K562 (cell line): ENCODE measurements around the gene SOX12. TPM values are rescaled to one million over a fixed set of nuclear protein-coding genes. Genes with fewer than 3 reads are reported as not detected.

Experiments used
- ATAC-seq: fragments of 200-7000 bp; cut with Tn5 transposase; 3 replicates; pipeline ENCODE4 v1.9.1; 2020; ENCODE audit warnings: moderate library complexity
- BruUV-seq: library from RNA; stranded (reverse); fragments of 400-500 nt; replicated peaks from 2 replicates; lab custom pipeline; 2021; lab: Mats Ljungman, UMichigan
- CTCF ChIA-PET: fragments of 300-600 bp; formaldehyde crosslinking; extraction: SDS; loops from one replicate; lab custom pipeline; 2021; ENCODE audit warnings: low intra/inter-chr PET ratio; lab: Yijun Ruan, JAX
- POLR2A ChIA-PET: fragments of 300-600, 350-650 bp; sonication (Branson Sonifier 250); formaldehyde crosslinking; extraction: SDS; loops from one replicate; lab custom pipeline; 2021; ENCODE audit warnings: antibody characterized with exemption, inconsistent platforms; lab: Yijun Ruan, JAX
- DNase-seq, 4 experiments: peaks; one replicate each; pipeline versions ENCODE4 v3.0.0 to v3.0.0-alpha.2; 2011 to 2018; ENCODE audit warnings: low spot score in 3 of 4, mixed read lengths in 3 of 4; ENCODE audit errors: extremely low read depth in 1 of 4
- FAIRE-seq: peaks from 2 replicates; lab custom pipeline; 2011; peaks lifted over from hg19 to GRCh38; lab: Jason Lieb, UNC
- H2AFZ ChIP-seq: 2 replicates; pipeline ENCODE4 v1.6.0; 2011; ENCODE audit warnings: low read depth, low read length, control low read depth, inconsistent platforms
- H3K27ac ChIP-seq: fragments of 200-600 bp; 3 replicates; pipeline ENCODE4 v1.8.0; 2011; ENCODE audit warnings: low read depth, mild to moderate bottlenecking, control low read depth, inconsistent platforms, low read length, moderate library complexity, mixed read lengths; ENCODE audit errors: extremely low read depth
- H3K27me3 ChIP-seq, 2 experiments: fragments of 300-600 bp in 1 of 2; 2 replicates in 1 of 2; 3 replicates in 1 of 2; pipeline versions ENCODE4 v1.6.0 to v1.8.0; 2011; ENCODE audit warnings: inconsistent platforms in 2 of 2, low read length in 2 of 2, mild to moderate bottlenecking in 1 of 2, mixed read lengths in 1 of 2, moderate library complexity in 1 of 2; ENCODE audit not compliant: control insufficient read depth in 2 of 2, insufficient read depth in 2 of 2
- H3K36me3 ChIP-seq: fragments of 300-600 bp; 3 replicates; pipeline ENCODE4 v1.8.0; 2011; ENCODE audit warnings: mild to moderate bottlenecking, low read length, inconsistent platforms; ENCODE audit not compliant: control insufficient read depth, insufficient read depth
- H3K4me1 ChIP-seq, 2 experiments: fragments of 200-600 bp in 1 of 2; replicated peaks in 1 of 2; 2 replicates in 1 of 2; 3 replicates in 1 of 2; pipeline versions ENCODE4 v1.5.1 to v1.8.0; 2011; ENCODE audit warnings: inconsistent platforms in 2 of 2, low read length in 2 of 2, mild to moderate bottlenecking in 1 of 2, mixed read lengths in 1 of 2, moderate library complexity in 1 of 2; ENCODE audit not compliant: control insufficient read depth in 2 of 2, insufficient read depth in 2 of 2
- H3K4me2 ChIP-seq: 2 replicates; pipeline ENCODE4 v1.6.1; 2011; ENCODE audit warnings: low read length, control low read depth, inconsistent platforms, mixed read lengths; ENCODE audit not compliant: insufficient read depth
- H3K4me3 ChIP-seq: fragments of 200-600 bp; sonication (generic), shearing (Covaris generic); 2 replicates; pipeline ENCODE4 v1.5.1; 2016; ENCODE audit warnings: control low read depth, inconsistent platforms
- H3K79me2 ChIP-seq: fragments of 200-600 bp; 3 replicates; pipeline ENCODE4 v1.8.0; 2011; ENCODE audit warnings: low read length, inconsistent platforms; ENCODE audit not compliant: control insufficient read depth, insufficient read depth
- H3K9ac ChIP-seq, 2 experiments: 2 replicates each; pipeline versions ENCODE4 v1.6.0 to v1.6.1; 2011; ENCODE audit warnings: low read depth in 2 of 2, low read length in 2 of 2, control low read depth in 1 of 2, inconsistent platforms in 1 of 2, mild to moderate bottlenecking in 1 of 2, mixed read lengths in 1 of 2; ENCODE audit not compliant: insufficient read depth in 1 of 2
- H3K9me1 ChIP-seq: one replicate; pipeline ENCODE4 v1.6.0; 2011; ENCODE audit warnings: inconsistent platforms, mild to moderate bottlenecking, low read length, moderate library complexity; ENCODE audit not compliant: control insufficient read depth, insufficient read depth
- H3K9me3 ChIP-seq: replicated peaks from 2 replicates; pipeline ENCODE4 v1.5.1; 2011; ENCODE audit warnings: low read depth, low read length, inconsistent platforms; ENCODE audit not compliant: control insufficient read depth, insufficient read depth
- H4K20me1 ChIP-seq: replicated peaks from 2 replicates; pipeline ENCODE4 v1.6.1; 2011; ENCODE audit warnings: low read length, inconsistent platforms, mixed read lengths; ENCODE audit not compliant: control insufficient read depth, insufficient read depth
- CREB3 ChIP-seq: fragments of 450-650 bp; conservative IDR thresholded peaks from 2 replicates; pipeline ENCODE4 v1.6.1; 2016; ENCODE audit warnings: missing genetic modification characterization, low read depth, mild to moderate bottlenecking, missing compliant biosample characterization, moderate library complexity
- DEAF1 ChIP-seq: fragments of 450-650 bp; formaldehyde crosslinking; IDR thresholded peaks from 2 replicates; pipeline ENCODE4 v1.4.0; 2020; ENCODE audit warnings: mild to moderate bottlenecking, moderate library complexity
- HSF4 ChIP-seq: fragments of 250-450 bp; sonication (Bioruptor Pico); IDR thresholded peaks from 2 replicates; pipeline ENCODE4 v2.1.2; 2022; ENCODE audit warnings: mild to moderate bottlenecking, moderate library complexity, borderline replicate concordance
- POLR2AphosphoS5 ChIP-seq: IDR thresholded peaks from 2 replicates; pipeline ENCODE4 v1.6.1; 2011; ENCODE audit warnings: mild to moderate bottlenecking, low read depth, low read length, moderate library complexity; ENCODE audit not compliant: control insufficient read depth, insufficient read depth
- TGIF2 ChIP-seq: sonication (generic); formaldehyde crosslinking; IDR thresholded peaks from 2 replicates; pipeline ENCODE4 v1.8.1; 2022; ENCODE audit warnings: mild to moderate bottlenecking, missing genetic modification reagents, moderate library complexity
- USF1 ChIP-seq: sonication (generic); formaldehyde crosslinking; IDR thresholded peaks from 2 replicates; pipeline ENCODE4 v1.9.0; 2022; ENCODE audit warnings: mild to moderate bottlenecking, missing genetic modification reagents
- YY1 ChIP-seq, 3 experiments: IDR thresholded peaks; 2 replicates each; pipeline ENCODE4 v1.6.1; 2011; ENCODE audit warnings: low read length in 2 of 3, mild to moderate bottlenecking in 2 of 3, moderate library complexity in 2 of 3, borderline replicate concordance in 1 of 3, control low read depth in 1 of 3, low read depth in 1 of 3; ENCODE audit not compliant: insufficient read depth in 3 of 3, insufficient replicate concordance in 2 of 3, control insufficient read depth in 1 of 3, insufficient read length in 1 of 3; ENCODE audit errors: extremely low read depth in 1 of 3
- ZC3H4 ChIP-seq: sonication (generic); formaldehyde crosslinking; IDR thresholded peaks from 2 replicates; pipeline ENCODE4 v1.9.0; 2021; ENCODE audit warnings: missing genetic modification reagents, borderline replicate concordance
- ZNF41 ChIP-seq: fragments of 250-450 bp; sonication (Bioruptor Pico); conservative IDR thresholded peaks from 2 replicates; pipeline ENCODE4 v1.4.0; 2020; ENCODE audit warnings: mild to moderate bottlenecking
- WGBS: fragments of 100-300 bp; shearing (Covaris generic); methylation state at CpG from one replicate; pipeline ENCODE4 v1.1.6; 2016; ENCODE audit warnings: low coverage, mixed read lengths; ENCODE audit not compliant: insufficient coverage; ENCODE audit errors: missing lambda C conversion rate; 5-methylcytosine and 5-hydroxymethylcytosine counted together
- in situ Hi-C: fragments of 300-500 bp; cut with MboI; formaldehyde crosslinking; loops from 4 replicates; pipeline ENCODE4 v1.15.0; 2018; ENCODE audit warnings: inconsistent platforms, mixed read lengths
- intact Hi-C: fragments of 100-400 bp; cut with micrococcal nuclease; formaldehyde crosslinking; loops from 2 replicates; pipeline ENCODE4 v1.14.2; 2022
- polyA plus RNA-seq, 8 experiments: library from polyadenylated mRNA; depleted of rRNA in 4 of 8; stranded (reverse) in 5 of 8; unstranded in 3 of 8; fragments of >200 nt; fragmentation: Nextera tagmentation in 2 of 8; fragmentation: Illumina TruSeq in 1 of 8; extraction: Ambion mirVana in 2 of 8; extraction: Trizol in 1 of 8; gene quantifications; 2 replicates each; pipeline versions ENCODE4 v1.2.1 to v1.2.3, GENCODE V29; 2011 to 2014; ENCODE audit warnings: inconsistent platforms in 1 of 8, missing spikeins in 1 of 8
- total RNA-seq, 7 experiments: library from RNA; depleted of rRNA in 6 of 7; stranded (reverse); fragments of >200 nt in 6 of 7; fragmentation: Illumina TruSeq in 2 of 7; extraction: Trizol in 2 of 7; gene quantifications; 2 replicates each; pipeline versions ENCODE4 v1.2.1 to v1.2.3, GENCODE V29; 2011 to 2021; ENCODE audit warnings: low replicate concordance in 1 of 7

SOX12 gene
- total and polyA plus RNA-seq, 9 of the 15 experiments (the other 6 are each of a cell fraction or from before 2014, with no cell fraction given), result 0.42 to 26.3 (median 2.6) TPM

- intact Hi-C loops, result no loop called here
- TF ChIP-seq CREB3 (tag), result no peak
- TF ChIP-seq HSF4 (CRISPR knock-in tag), result no peak
- TF ChIP-seq POLR2AphosphoS5, result no peak
- no peak for TF ChIP-seq TGIF2 (CRISPR knock-in tag)
- TF ChIP-seq ZNF41 (CRISPR knock-in tag), result no peak
- no peak for TF ChIP-seq YY1 (IDR thresholded peaks at IDR 0.05; ENCODE audit: borderline replicate concordance in 1 of 3, control insufficient read depth in 1 of 3, extremely low read depth in 1 of 3, insufficient read depth in 3 of 3, insufficient read length in 1 of 3, insufficient replicate concordance in 2 of 3, low read depth in 1 of 3, low read length in 2 of 3)
- TF ChIP-seq USF1 (CRISPR knock-in tag), result no peak
- no peak for TF ChIP-seq ZC3H4 (CRISPR knock-in tag)
- TF ChIP-seq DEAF1, result no peak
- no peak overlapping the region for H3K4me3 ChIP-seq
- ChIA-PET POLR2A (no interaction called here), CTCF (no interaction called here)
- H3K27me3 ChIP-seq, result no peaks in the 10 kb centered on the region
- in situ Hi-C loops, result no loop called here
- no peaks in the 10 kb centered on the region for H3K9me1 ChIP-seq
- no peak overlapping the region for H3K27ac ChIP-seq
- no peak overlapping the region; a peak in 1 of 4 replicates for H3K9ac ChIP-seq
- peaks cover 8% of the 10 kb centered on the region; the same call in 2 of the 3 replicates for H3K79me2 ChIP-seq
- H4K20me1 ChIP-seq, result no peaks in the 10 kb centered on the region
- H3K4me2 ChIP-seq, result no peak overlapping the region
- no TSS peak for BruUV-seq
- WGBS, result 25% methylated on average over 2 of the region's 3 CpGs
- H3K9me3 ChIP-seq, result 0 out of 2 replicates have a peak, but pooled peaks cover 2% of the 10 kb centered on the region
- ATAC-seq, result no peak
- no peak for FAIRE-seq
- peaks cover 28% of the 10 kb centered on the region; the same call in 2 of the 3 replicates for H3K36me3 ChIP-seq
- H3K4me1 ChIP-seq, result no peaks in the 10 kb centered on the region; a peak in 1 of 5 replicates
- H2AFZ ChIP-seq, result no peak overlapping the region
- DNase-seq, result no peak
Observed at GRCh38 chr20:284172-284571, 41.2 kb upstream of the SOX12 start.
